ENCODE measurements around the gene SPRED3. TPM values are rescaled to one million over a fixed set of nuclear protein-coding genes. Genes with fewer than 3 reads are reported as not detected.

The SPRED3 gene
- total and polyA plus RNA-seq, 9 of the 15 experiments (the other 6 are each of a cell fraction or from before 2014, with no cell fraction given): 0.05 to 1.3 (median 0.36) TPM

DNA sequence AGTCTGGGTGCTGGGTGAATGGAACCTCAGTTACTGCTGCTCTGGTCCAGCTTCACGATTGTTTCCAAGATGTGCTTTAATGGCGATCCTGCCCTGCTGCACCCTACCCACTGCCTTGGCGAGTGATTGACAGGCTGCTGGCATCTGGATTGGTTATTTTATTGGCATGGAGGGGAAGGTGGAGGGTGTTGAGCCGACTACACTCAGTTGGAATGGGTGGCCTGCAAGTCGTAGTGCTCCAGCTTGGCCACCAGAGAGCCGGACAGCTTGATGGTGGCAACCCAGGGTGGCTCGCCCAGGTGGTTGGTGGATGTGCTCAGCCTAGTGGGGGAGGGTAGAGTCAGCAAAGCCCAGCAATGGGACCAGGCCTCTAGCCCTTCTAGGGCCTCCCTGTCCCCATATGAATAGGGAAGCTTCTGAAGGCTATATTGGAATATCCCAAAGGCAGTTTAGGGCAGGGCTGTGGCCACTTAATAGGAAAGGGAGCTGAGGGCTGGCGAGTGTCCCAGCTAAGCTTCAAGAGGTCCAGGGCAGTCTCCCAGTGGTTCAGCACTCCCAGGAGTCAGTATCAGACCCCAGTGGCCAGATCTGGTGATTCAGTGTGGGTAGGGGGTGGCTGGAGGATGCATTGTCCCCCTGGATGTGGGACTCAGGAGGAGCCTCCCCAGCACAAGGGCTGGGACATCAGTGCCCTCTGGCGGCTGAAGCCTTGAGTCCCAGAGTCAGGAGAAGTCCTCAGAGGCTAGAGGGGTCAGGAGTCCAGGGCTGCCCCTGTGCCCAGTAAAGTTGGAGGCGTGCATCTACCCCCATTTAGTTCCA is 4.1 kb upstream of the SPRED3 start (continued):
- no peak for TF ChIP-seq TAF7 (tag; IDR thresholded peaks at IDR 0.05)

DNA sequence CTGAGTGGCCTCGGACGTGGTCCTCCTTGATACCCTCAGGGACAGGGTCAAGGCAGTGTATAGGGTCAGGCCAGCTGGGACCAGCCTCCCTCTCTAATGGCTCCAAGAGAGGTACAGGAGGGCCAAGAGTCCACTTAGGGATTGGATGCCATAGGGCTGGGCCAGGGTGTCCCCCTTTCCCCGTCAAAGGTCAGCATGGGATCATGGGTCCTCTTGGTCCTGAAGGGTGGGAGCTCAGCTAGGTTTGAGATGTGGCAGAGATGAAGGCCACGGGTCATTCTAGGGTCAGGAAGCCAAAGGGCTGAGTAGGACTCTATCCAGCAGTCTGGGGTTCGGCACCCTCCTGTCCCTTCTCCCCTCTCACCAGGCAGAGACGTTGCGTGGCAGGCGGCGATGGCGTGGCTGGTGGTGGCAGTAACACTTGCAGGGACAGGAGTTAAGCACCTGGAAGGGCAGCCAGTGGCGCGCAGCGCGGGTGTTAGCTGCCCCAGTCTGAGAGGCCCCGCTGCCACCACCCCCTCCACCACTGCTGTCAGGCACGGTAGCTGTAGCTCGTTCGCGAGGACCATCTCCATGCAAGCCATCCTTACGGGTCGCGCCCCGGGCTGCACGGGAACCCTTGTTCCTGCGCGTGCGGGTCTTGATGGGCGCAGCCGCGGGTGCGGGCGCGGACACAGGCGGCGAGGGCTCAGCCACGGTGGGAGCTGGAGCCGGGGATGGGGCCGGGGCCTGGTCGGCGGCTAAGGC is 3.3 kb upstream of the SPRED3 start:
- no peak for DNase-seq (ENCODE audit: extremely low read depth in 1 of 4, low spot score in 3 of 4)
- Histone ChIP-seq H3K4me2 (ENCODE audit: insufficient read depth, low read length) (no peak overlapping the region), H3K27ac (ENCODE audit: extremely low read depth, low read depth, low read length) (no peak overlapping the region), H3K9me3 (replicated peaks; ENCODE audit: control insufficient read depth, insufficient read depth, low read depth, low read length) (no peaks in the 10 kb centered on the region), H3K36me3 (ENCODE audit: control insufficient read depth, insufficient read depth, low read length) (peaks cover 60% of the 10 kb centered on the region), H3K27me3 (ENCODE audit: control insufficient read depth in 2 of 2, insufficient read depth in 2 of 2, low read length in 2 of 2) (no peaks in the 10 kb centered on the region), H3K4me1 (replicated peaks in 1 of 2; ENCODE audit: control insufficient read depth in 2 of 2, insufficient read depth in 2 of 2, low read length in 2 of 2) (peaks cover 2 to 50% of the 10 kb centered on the region in 2 experiments; a peak in 3 of 5 replicates), H3K9ac (ENCODE audit: insufficient read depth in 1 of 2, low read depth in 2 of 2, low read length in 2 of 2) (no peak overlapping the region; a peak in 1 of 4 replicates), H4K20me1 (replicated peaks; ENCODE audit: control insufficient read depth, insufficient read depth, low read length) (peaks cover 3% of the 10 kb centered on the region; the same call in 1 of the 2 replicates), H3K9me1 (ENCODE audit: control insufficient read depth, insufficient read depth, low read length) (peaks cover 3% of the 10 kb centered on the region), H3K79me2 (ENCODE audit: control insufficient read depth, insufficient read depth, low read length) (0 out of 3 replicates have a peak, but pooled peaks cover 2% of the 10 kb centered on the region), H2AFZ (ENCODE audit: low read depth, low read length) (no peak overlapping the region), H3K4me3 (no peak overlapping the region)
- no TSS peak for BruUV-seq (replicated peaks)
- ATAC-seq: peak; percentile 1; the same call in 2 of the 3 replicates
- peak; percentile 19 for FAIRE-seq
- intact Hi-C loops (cut with micrococcal nuclease): loop anchor here (5.0 kb wide), 2 partner anchors 48 to 143 kb away; partner anchors contain the start of gene CATSPERG
- POLR2A ChIA-PET: interaction anchor here (0.5 to 2.6 kb wide), 6 partner anchors 9 to 151 kb away, joined by 3 to 28 read pairs (median 6); partner anchors contain the start of gene PSMD8
- CTCF ChIA-PET (ENCODE audit: low intra/inter-chr PET ratio): interaction anchor here (0.8 to 1.1 kb wide), 2 partner anchors 141 to 151 kb away, joined by 3 to 4 read pairs; no protein-coding TSS in a partner anchor
- WGBS (ENCODE audit: insufficient coverage, low coverage, missing lambda C conversion rate): 91% methylated on average over 18 of the region's 40 CpGs
- in situ Hi-C loops (cut with MboI): no loop called here
- 0 out of 2 replicates have a peak, but pooled peaks have one; percentile 51 for TF ChIP-seq IRF2 (CRISPR knock-in tag; IDR thresholded peaks at IDR 0.05)
- no peak for TF ChIP-seq DACH1 (IDR thresholded peaks at IDR 0.05; ENCODE audit: partially characterized antibody)
- TF ChIP-seq, protein P1, sequence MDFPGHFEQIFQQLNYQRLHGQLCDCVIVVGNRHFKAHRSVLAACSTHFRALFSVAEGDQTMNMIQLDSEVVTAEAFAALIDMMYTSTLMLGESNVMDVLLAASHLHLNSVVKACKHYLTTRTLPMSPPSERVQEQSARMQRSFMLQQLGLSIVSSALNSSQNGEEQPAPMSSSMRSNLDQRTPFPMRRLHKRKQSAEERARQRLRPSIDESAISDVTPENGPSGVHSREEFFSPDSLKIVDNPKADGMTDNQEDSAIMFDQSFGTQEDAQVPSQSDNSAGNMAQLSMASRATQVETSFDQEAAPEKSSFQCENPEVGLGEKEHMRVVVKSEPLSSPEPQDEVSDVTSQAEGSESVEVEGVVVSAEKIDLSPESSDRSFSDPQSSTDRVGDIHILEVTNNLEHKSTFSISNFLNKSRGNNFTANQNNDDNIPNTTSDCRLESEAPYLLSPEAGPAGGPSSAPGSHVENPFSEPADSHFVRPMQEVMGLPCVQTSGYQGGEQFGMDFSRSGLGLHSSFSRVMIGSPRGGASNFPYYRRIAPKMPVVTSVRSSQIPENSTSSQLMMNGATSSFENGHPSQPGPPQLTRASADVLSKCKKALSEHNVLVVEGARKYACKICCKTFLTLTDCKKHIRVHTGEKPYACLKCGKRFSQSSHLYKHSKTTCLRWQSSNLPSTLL (IDR thresholded peaks at IDR 0.05): no peak
- 0 out of 2 replicates have a peak, but pooled peaks have one; percentile 9 for TF ChIP-seq SP1 (CRISPR knock-in tag; IDR thresholded peaks at IDR 0.05)
- TF ChIP-seq TAF7 (tag; IDR thresholded peaks at IDR 0.05): no peak
- TF ChIP-seq, protein P2, sequence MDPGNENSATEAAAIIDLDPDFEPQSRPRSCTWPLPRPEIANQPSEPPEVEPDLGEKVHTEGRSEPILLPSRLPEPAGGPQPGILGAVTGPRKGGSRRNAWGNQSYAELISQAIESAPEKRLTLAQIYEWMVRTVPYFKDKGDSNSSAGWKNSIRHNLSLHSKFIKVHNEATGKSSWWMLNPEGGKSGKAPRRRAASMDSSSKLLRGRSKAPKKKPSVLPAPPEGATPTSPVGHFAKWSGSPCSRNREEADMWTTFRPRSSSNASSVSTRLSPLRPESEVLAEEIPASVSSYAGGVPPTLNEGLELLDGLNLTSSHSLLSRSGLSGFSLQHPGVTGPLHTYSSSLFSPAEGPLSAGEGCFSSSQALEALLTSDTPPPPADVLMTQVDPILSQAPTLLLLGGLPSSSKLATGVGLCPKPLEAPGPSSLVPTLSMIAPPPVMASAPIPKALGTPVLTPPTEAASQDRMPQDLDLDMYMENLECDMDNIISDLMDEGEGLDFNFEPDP (CRISPR knock-in tag; IDR thresholded peaks at IDR 0.05): no peak
- 0 out of 2 replicates have a peak, but pooled peaks have one; percentile 50 for TF ChIP-seq HNRNPL (IDR thresholded peaks at IDR 0.05; ENCODE audit: low read depth, low read length)
- no peak for TF ChIP-seq ELF2 (CRISPR knock-in tag; IDR thresholded peaks at IDR 0.05)
- TF ChIP-seq, protein P3, sequence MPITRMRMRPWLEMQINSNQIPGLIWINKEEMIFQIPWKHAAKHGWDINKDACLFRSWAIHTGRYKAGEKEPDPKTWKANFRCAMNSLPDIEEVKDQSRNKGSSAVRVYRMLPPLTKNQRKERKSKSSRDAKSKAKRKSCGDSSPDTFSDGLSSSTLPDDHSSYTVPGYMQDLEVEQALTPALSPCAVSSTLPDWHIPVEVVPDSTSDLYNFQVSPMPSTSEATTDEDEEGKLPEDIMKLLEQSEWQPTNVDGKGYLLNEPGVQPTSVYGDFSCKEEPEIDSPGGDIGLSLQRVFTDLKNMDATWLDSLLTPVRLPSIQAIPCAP (CRISPR knock-in tag; IDR thresholded peaks at IDR 0.05; ENCODE audit: borderline replicate concordance): no peak
- peak; percentile 78; the same call in 1 of the 2 replicates for TF ChIP-seq POLR2G (IDR thresholded peaks at IDR 0.05; ENCODE audit: low read depth, low read length)
- TF ChIP-seq, protein P4, sequence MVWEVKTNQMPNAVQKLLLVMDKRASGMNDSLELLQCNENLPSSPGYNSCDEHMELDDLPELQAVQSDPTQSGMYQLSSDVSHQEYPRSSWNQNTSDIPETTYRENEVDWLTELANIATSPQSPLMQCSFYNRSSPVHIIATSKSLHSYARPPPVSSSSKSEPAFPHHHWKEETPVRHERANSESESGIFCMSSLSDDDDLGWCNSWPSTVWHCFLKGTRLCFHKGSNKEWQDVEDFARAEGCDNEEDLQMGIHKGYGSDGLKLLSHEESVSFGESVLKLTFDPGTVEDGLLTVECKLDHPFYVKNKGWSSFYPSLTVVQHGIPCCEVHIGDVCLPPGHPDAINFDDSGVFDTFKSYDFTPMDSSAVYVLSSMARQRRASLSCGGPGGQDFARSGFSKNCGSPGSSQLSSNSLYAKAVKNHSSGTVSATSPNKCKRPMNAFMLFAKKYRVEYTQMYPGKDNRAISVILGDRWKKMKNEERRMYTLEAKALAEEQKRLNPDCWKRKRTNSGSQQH (CRISPR knock-in tag; IDR thresholded peaks at IDR 0.05): no peak
